Stimulated activated CD8-positive, alpha-beta memory T cell treated with anti-CD3 and anti-CD28 coated beads, Interleukin-15, amount 100 ng/mL, for 48 hours (primary cell): ENCODE results near the gene KLHL2.
"Not testable (repeated sequence)": the region's sequence is repeated elsewhere in the genome, so short reads cannot be mapped to it uniquely, and the experiment has no call there.

Experiments used
- DNase-seq, 2 donors: peaks; one replicate each; pipeline ENCODE4 v3.0.0-alpha.2; 2020; ENCODE audit warnings: low read depth in 2 of 2

Gene KLHL2

GRCh38 chr4:165234766-165235165 is 27.4 kb downstream of the KLHL2 start:
- no peak for DNase-seq

DNA sequence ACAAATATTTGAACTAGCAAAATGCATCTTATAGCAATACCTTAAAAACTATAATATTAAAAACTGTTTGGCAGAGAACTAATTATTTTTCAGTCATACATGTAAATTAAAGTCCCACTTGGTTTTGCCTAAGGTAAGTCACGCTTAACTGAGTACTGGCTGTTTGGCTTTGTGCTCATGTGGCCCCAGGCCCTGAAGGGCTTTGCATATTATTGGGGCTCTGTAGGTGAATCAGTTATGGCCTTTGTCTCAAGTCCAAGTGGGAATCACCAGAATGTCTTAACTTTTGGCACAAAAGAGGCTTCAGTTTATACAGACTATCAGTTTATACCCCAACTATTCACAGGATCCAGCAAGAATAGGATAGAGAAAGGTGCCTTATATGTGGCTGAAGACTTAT is 29.5 kb downstream of the KLHL2 start:
- DNase-seq, result not testable (repeated sequence)

GRCh38 chr4:165238041-165238640 is 30.8 kb downstream of the KLHL2 start:
- not testable (repeated sequence) for DNase-seq

DNA sequence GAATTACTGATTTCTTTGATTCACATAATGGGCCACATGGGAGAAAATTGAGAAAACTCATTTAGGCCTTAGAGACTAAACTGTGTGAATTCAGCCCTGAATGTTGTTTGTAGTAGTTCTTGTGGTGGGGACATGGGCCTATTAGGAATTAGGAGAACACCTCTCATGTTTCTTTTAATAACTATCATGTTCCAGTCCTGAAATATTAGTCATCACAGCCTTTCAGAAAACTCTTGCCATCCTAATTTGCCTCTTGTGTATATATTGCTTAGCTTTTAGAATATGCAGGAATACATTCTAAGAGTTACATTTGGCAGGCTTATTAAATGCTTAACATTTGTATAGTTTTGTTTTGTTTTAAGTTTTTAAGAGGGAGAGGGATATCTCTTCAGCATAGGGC is 33.4 kb downstream of the KLHL2 start:
- not testable (repeated sequence) for DNase-seq

GRCh38 chr4:165244148-165244547 is 36.8 kb downstream of the KLHL2 start:
- DNase-seq, result not testable (repeated sequence)

- not testable (repeated sequence) for DNase-seq
Observed at GRCh38 chr4:165244587-165245186, 37.3 kb downstream of the KLHL2 start.

- no peak for DNase-seq
Observed at GRCh38 chr4:165248102-165248501, 40.7 kb downstream of the KLHL2 start.

DNA sequence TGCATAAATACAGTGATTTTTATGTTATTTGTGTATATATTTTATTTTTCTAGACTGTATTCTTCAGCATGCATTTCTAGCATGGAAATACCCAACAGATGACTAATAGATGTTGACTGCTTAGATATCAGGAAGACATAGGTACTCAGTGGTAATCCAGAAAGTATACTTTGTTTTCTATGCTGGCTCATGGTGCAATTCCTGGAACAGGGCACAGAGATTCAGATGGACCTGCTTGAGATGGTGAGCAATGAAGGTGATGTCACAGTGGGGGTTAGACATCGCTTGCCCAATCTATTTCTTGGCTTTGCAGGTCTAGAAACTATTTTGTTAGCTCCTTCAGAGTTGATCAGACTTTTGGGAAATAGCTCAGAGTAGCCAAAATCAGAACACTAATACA is 41.5 kb downstream of the KLHL2 start:
- DNase-seq, result peak in 1 of 2 donors; percentile 7

GRCh38 chr4:165254771-165255170 is 47.4 kb downstream of the KLHL2 start:
- DNase-seq, result not testable (repeated sequence)

GRCh38 chr4:165255439-165255838 is 48.1 kb downstream of the KLHL2 start:
- DNase-seq, result peak; percentile 14 to 22

- not testable (repeated sequence) for DNase-seq
Observed at GRCh38 chr4:165256074-165256659, 48.8 kb downstream of the KLHL2 start.

GRCh38 chr4:165259776-165260175 is 52.4 kb downstream of the KLHL2 start:
- not testable (repeated sequence) for DNase-seq

DNA sequence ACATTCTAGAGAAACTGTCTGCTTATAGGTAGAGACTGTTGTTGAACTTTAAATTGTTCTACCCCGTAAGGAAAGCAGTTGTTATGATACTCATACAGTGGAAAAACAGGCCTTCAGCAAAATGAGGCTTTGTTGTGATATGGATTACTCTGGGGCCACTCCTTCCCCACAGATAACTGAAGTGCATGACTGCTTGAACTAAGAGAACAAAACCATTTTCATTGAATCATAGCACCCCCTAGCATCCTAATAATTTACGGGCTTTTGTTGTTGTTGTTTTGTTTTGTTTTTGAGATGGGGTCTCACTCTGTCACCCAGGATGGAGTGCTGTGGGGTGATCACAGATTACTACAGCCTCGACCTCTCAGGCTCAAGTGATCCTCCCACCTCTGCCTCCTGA is 54.9 kb downstream of the KLHL2 start:
- DNase-seq, result not testable (repeated sequence)

GRCh38 chr4:165263466-165263865 is 56.1 kb downstream of the KLHL2 start:
- DNase-seq, result not testable (repeated sequence)

DNA sequence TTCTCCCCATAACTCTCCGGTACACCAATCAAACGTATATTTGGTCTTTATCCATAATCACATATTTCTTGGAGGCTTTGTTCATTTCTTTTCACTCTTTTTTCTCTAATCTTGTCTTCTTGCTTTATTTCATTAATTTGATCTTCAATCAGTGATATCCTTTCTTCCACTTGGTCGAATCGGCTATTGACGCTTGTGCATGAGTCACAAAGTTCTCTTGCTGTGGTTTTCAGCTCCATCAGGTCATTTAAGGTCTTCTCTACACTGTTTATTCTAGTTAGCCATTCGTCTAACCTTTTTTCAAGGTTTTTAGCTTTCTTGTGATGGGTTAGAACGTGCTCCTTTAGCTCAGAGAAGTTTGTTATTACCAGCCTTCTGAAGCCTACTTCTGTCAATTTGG is 62.6 kb downstream of the KLHL2 start:
- not testable (repeated sequence) for DNase-seq

DNA sequence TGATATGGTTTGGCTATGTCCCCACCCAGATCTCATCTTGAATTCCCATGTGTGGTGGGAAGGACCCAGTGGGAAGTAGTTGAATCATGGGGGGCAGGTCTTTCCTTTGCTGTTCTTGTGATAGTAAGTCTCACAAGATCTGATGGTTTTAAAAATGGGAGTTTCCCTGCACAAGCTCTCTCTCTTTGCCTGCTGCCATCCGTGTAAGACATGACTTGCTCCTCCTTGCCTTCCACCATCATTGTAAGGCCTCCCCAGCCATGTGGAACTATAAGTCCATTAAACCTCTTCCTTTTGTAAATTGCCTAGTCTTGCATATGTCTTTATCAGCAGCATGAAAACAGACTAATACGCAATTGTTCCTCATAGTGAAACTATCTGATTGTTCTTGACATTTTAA is 66.1 kb downstream of the KLHL2 start:
- DNase-seq, result not testable (repeated sequence)

- DNase-seq, result not testable (repeated sequence)
Observed at GRCh38 chr4:165275357-165275756, 68.0 kb downstream of the KLHL2 start.

- DNase-seq, result not testable (repeated sequence)
Observed at GRCh38 chr4:165279531-165279930, 72.2 kb downstream of the KLHL2 start.

- DNase-seq, result not testable (repeated sequence)
Observed at GRCh38 chr4:165284697-165285096, 77.3 kb downstream of the KLHL2 start.

DNA sequence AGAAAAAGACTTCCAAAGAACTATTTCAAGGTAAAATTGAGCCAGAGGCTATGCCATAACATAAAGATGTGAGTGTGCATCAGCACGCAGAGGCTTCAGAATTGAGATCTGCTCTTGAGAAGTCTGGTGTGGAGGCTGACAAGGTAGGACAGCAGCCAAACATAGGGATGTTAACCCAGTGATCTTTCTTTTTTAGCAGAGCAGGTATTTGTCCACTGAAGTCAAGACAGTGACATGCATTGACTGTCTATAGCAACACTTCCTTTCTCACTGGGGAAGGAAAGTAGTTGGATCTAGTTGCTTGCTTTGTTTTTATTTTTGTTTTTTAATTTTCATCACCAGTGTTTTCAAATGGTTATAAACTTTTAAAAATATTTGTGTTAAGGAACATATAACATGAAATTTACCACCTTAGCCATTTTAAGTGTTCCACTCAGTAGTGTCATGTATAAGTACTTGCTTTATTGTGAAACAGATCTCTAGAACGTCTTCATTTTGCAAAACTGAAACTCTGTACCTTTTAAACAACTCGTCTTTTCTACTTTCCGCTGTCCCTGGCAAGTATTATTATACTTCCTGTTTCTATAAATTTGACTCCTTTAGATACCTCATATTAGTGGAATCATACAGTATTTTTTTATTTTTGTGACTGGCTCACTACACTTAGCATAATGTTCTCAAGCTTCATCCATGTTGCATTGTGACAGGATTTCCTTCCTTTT is 79.4 kb downstream of the KLHL2 start:
- DNase-seq, result not testable (repeated sequence)

DNA sequence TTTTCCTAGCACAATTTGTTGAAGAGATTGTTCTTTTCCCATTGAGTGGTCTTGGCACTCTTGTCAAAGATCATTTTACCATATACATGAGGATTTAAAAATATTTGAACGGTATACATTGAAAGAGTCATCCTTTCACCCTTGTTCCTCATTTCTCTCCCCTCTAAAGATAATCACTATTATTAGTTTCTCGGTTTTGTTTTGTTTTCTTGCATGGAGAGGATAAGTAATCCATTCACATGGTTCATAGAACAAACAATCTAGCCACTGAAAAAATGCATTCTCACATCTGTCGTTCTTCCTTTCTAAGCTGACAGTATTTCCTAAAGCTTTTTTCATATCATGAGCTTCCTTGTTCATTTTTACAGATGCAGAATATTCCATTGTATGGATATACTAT is 80.9 kb downstream of the KLHL2 start:
- no peak for DNase-seq

- no peak for DNase-seq
Observed at GRCh38 chr4:165288639-165289422, 81.5 kb downstream of the KLHL2 start.
